ENCODE data around the gene DAB2IP.

The DAB2IP gene

DNA sequence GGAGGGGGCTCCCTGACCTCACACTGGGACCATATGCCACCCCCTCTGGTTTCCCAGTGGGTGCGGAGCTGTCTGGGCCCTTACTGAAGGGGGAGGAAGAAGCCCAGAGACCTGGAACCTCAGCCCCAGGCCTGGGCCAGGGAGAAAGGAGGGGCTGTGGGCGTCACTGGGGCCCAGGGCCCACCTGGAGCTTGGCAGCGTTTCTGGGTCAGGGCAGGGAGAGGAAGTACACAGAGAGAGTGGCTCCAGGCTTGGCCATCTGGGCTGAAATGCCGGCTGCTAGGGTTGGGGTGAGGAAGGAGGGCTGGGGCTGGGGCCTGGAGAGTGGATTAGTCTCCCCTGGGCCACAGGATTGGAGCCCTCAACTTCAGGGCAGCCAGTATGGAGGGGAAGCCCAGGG is 6.4 kb upstream of the DAB2IP start:
- no peak for DNase-seq (ENCODE audit: low read depth in 2 of 2)

DNA sequence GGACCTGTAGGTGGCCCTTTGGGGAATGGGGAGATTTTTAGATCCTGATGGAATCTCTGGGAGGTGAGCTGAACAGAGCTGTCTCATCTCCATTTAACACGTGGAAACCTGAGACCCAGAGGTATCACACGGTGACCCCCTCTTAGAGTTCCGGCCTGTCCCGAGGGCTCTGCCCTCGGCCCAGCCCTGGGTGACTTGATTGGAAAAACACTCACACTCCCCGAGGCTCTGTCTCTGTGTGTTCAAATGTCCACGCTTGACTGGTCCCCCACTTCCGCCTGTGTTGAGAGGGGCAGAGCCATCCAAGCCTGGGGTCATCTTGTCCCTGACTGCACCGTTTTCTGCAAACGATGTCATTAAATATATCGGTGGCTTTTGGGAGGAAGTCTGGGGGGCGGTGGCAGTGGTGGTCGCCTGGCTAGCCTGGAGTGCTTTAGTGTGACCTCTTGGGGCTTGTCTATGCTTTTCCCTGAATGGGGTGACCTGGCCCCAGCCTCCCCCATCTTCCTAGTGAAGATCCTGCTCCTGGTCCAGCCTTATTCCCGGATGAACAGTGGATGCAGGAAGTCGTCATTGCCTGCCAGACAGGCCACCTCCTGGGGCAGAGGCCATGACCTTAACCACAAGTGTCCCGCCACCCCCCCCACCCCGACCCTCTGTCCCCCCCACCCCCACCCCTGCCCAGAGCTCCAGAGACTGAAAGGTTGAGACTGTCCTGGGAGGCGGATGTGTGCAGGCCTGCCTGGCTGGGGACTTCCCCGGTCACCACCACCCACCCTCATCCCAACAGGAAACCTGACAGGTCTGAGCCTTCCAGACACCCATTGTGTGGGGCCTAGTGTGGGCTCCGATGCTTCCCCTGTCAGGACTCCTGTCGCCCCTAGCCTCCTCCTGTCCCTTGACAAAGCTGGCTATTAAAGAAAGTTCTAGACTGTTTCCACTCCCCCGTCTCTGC is 5.3 kb upstream of the DAB2IP start:
- DNase-seq (ENCODE audit: low read depth in 2 of 2): no peak

DNA sequence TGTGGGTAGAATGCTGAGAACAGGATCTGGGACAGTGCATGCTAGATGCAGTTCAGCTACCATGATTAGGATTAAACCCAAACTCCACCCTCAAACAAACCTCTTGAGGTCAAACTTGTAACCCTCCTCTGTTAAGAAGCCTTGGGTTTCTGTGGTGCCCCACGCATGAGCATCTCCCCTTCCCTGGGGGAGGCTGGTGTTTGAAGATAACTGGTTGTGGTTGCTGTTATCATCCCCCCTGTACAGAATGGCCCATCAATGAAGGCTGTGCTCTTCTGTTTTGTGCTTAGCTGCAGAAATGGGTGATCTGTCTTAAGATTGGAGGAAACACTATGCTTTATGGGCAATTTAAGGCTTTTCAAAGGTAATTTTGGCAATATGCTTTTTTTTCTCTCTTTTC is 4.4 kb upstream of the DAB2IP start:
- no peak for DNase-seq (ENCODE audit: low read depth in 2 of 2)

DNA sequence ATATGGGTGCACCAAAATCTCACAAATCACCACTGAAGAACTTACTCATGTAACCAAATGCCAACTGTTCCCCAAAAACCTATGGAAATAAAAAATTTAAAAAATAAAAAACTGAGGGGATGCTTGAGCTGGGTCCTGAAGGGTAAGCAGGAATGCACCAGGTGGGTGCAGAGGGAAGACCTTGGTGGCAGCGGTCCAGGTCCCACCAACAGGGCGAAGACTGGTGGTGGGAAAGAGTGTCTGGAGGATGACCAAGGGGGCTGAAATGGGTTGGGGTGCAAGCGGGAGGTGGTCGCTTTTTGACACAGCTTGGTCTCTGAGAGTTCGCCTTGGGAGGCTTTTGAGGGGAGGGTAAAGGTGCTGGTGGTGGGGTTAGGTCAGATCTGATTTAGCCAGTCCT is 3.3 kb upstream of the DAB2IP start:
- no peak for DNase-seq (ENCODE audit: low read depth in 2 of 2)

DNA sequence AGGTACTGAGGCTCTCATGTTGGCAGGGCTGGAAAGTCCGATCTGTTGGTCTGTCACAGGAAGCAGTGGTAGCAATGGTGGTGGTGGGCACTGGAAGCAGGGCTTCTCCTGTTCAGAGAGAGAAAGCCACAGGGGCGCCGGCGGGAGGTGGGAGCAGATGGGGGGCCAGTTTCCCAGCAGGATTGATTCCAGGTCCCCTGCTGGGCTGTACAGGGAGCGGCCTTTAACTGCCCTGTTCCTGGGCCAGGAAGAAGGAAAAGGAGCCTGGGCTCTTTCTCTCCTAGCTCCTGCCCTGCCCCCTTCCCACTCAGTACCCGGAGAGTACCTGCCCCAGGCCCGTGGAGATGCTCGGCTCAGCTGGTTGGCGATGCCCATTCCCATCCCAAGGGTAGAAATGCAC is 2.6 kb upstream of the DAB2IP start:
- no peak for DNase-seq (ENCODE audit: low read depth in 2 of 2)

DNA sequence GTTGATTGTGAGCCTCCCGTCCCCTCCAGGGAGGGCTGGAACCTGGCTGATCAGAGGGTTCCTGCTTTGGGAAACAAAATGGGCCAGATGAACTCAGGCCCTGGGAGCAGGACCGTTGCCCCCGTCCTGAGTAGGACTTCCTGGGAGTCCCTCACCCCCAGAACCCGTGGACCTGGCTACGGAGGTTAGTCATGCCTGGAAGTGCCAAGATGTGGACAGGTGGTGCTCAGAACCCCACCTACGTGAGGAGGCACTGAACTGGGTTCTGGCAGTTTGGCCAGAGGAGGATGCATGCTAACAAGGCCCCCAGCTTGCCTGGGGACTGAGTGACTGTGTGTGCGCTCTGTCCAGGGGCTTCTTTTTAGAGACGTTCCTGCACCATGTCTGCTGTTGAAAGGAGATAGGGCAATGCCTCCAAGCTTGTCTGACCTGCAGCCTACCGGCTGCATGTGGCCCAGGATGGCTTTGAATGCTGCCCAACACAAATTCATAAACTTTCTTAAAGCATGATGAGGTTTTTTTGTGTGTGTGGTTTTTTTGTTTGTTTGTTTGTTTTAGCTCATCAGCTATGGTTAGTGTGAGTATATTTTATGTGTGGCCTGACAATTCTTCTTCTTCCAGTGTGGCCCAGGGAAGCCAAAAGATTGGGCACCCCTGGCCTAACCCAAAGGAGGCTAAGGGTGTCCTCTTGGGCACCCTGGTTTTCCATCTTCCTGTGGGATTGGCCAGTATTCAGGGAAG is 1.8 kb upstream of the DAB2IP start:
- no peak for DNase-seq (ENCODE audit: low read depth in 2 of 2)

DNA sequence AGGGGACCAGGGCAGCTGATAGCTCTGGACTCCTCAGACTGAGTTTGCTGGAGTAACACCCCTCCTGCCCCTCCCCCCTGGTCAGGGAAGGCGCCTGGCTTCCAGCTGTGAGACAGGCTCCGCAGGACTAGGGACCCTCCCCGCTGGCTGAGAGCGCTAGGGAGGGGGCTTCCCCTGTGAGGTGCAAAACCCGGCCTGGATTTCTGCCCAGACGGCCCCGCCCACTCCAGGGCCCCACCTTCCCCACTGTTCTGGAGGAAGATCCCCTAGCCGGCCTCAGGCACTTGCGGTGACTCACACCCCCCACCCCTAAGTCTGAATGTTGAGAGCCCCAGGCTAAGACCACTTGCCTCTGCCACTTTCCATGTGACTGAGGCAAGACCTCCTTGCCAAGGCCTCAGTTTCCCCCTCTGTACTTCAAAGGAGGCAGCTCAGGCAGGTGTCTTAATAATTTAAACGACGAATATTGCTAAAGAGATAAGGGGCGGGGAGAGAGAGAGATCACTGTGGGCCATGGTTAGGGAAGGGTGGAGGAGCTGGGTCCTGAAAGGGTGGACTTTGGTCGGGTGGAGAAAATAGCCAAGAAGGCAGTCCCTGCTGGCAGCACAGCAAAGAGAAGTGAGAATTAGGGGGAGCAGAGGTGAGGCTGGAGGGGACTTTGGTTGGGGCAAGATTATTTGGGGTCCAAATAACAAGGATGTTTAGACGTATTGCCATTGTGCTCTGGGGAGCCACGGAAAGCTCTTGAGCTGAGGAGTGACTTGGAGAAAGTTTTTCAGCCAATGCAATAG is 1.0 kb upstream of the DAB2IP start:
- DNase-seq (ENCODE audit: low read depth in 2 of 2): peak; percentile 7 to 10

DNA sequence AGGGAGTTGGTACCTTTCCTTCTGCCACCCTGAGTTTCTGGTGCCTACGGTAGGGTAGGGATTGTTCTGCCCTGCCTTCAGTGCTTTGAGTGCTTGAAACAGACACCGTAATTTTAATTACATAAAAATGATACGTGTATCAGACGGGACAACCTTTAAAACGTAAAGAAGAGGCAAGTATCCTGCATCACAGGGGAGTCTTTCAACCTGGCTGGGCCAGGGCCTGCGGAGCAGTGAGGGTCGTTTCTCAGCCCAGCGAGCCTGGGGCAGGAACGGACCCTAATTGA is 483 bp upstream of the DAB2IP start:
- DNase-seq (ENCODE audit: low read depth in 2 of 2): no peak

DNA sequence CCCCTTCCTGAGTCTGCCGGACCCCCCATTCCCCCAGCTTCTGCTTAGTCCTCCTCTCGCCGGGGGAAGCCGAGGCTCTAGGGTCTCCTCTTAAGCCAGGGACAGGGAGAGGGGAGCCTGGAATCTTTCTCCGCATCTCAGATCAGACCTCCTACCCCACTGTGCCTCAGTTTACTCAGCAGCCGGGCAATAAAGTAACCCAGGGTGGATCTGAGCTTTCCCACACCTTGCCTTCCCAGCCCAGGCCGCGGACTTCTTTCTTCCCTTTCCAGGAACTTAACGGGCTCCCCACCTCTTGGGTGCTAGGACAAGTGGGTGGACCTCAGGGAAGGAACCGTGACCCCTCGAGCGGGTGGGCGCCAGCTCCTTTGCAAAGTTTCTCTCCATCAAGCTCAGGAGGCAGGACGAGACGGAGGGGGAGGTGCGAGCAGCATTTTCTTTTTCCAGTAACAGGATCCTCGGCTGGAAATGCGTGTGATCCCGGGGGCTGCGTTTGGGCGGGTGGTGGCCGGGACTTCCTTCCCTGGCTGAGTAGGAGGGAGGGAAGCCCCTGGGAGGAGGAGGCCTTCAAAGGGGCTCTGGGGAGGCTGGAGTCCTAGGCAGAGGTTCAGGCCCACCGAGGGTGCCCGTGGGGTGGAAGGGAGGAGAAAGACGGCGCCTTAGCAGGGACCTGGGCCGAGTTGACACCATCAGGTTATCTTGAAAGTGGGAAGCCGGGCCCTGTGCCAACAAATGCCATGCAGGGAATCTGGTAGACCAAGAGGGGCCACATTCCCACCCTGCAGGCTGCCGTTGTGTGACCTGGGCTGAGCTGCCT is 795 bp downstream of the DAB2IP start:
- DNase-seq (ENCODE audit: low read depth in 2 of 2): no peak

DNA sequence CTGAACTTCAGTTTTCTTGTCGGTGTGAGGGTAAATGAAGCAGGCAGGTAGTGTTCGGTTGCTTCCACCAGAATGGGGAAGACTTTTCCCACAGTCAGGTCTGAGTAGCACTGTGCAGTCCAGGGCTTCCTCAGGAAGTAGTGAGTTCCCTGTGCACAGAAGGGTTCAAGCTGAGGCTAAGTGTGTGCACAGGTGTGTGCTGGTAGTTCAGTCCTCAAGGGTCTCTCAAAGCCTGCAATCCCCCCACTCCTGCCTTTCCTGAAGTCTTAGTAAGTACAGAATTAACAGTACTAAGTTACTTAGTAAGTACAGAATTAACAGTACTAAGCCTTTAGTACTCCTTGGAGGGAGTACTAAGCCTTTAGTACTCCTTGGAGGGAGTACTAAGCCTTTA is 1.4 kb downstream of the DAB2IP start:
- no peak for DNase-seq (ENCODE audit: low read depth in 2 of 2)

DNA sequence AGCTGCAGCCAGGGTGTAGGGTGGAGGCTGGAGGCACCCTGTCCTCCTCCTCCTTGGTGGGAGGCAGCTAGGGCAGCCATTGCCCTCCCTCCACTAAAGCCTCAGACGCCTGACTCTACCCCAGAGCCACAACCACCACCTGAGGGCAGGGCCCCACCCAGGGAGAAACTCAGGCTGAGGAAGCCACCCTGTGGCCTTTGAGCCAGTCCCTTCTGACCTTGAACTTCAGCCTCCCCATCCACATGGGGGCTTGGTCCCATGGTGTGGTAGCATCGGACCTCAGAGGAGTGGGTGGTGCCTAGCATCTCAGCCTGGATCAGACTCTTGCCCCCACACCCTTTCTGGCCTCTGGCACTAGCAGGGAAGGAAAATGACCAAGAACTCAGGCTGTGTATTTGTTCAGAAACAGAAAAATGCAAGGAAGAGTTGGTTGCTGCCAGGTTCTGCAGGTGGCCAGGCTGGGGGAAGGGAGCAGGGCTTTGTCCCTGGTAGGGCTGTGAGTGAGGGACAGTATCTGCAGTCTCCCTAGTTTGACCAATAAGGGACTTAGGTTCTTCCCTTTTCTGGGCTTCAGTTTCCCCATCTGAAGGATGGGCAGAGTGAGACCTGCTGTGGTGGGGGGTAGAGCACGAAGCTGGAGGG is 3.2 kb downstream of the DAB2IP start:
- no peak for DNase-seq (ENCODE audit: low read depth in 2 of 2)

DNA sequence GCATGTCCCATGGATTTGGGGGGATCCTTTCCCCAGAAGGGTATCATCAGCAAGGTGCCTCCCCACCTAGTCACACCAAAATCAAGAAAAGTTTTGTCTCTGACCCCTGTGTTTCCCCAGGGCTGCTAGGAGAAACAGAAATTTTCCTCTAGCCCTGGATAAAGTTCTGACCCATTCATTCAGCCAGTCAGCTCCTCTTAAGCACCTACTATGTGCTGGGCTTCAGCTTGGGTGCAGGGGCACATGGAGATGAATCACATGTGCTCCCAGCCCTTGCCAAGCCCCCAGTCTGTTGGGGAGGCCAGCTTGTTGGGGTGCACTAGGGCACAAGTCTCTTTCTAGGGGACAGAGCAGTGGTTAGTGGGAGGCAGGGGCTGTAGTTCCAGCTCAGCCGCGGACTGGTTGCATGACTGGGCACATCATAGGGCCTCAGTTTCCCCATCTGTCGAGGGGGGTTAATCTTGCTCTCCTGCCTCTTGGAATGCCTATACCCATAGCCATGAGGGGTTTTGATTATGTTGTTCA is 3.9 kb downstream of the DAB2IP start:
- no peak for DNase-seq (ENCODE audit: low read depth in 2 of 2)

DNA sequence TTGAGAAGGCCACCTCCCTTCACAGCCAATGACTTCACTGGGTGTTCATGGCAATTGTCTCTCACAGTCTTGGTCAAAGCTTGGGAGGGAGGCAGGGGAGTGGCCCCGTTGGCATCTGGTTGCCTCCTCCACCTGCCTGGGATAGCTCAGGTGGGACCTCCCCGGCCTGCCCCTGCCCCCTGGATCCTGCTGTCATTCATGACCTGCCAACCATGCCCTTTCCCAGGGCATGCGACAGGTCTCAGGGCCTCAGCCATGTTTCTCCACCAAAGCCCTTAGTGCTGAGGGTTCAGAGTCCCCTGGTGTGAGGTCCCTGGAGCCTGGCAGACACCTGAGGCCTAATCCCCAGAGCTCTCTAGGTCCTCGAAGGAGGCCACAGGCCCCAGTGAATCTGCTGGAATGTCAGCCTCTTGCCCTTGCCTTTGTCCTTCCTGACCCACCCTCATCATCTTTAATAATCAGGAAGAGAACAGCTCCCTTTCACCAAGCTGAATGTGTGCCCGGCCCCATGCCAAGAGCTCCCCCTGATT is 5.6 kb downstream of the DAB2IP start:
- no peak for DNase-seq (ENCODE audit: low read depth in 2 of 2)

DNA sequence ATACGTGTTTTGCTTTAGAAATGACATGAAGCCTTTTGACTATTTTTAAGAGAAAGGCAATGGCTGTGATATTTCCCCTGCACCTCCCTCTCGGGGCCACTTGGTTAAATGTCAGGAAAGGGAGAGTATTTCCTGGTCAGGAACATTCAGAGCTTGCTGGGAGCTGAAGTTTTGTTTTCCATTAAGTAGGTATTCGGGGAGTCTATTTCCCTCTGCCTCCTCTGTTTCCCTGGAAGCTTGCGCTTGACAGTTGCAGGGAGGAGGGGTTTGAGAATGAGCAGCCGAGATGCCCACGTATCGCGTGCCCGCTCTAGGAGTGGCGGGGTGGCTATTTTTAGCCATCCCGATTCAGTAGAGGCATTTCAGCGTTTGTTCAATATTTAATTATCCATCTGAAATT is 6.7 kb downstream of the DAB2IP start:
- no peak for DNase-seq (ENCODE audit: low read depth in 2 of 2)

DNA sequence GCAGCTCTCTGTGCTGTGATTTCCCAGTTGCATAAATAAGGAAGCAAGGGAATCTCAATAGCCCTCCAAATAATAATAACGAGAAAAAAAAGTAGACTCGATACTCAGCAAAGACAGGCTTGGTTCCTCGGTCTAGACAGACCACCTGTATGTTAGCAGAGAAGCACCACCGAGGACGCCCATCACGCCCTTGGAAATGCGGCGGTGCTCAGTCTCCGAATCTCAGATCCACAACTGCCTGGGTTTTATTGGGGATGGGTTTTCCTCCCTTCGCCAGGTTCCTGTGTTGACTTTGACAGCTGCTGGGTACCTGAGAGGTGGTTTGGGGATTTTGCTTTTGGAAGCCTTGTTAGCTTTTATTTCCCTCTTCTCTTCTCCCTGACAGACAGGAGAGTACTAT is 7.2 kb downstream of the DAB2IP start:
- no peak for DNase-seq (ENCODE audit: low read depth in 2 of 2)

DNA sequence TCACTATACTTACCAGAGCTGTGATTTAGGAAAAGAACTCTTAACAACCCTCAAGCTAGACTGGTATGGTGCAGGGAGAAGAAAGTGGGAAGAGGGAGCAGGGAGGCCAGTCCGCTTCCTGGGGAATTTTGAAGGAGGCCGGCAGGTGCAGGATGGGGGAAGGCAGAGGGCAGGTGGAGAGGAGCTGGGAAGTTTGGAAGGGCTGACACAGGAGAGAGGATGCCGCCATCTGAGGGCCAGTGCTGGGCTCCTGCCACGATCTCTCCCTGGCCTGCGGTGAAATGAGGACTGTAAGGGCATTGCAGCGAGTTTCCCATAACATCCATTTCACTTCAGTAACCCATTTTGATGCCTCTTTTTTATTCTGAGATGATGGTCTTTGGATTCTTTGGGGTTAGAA is 8.9 kb downstream of the DAB2IP start:
- DNase-seq (ENCODE audit: low read depth in 2 of 2): no peak

DNA sequence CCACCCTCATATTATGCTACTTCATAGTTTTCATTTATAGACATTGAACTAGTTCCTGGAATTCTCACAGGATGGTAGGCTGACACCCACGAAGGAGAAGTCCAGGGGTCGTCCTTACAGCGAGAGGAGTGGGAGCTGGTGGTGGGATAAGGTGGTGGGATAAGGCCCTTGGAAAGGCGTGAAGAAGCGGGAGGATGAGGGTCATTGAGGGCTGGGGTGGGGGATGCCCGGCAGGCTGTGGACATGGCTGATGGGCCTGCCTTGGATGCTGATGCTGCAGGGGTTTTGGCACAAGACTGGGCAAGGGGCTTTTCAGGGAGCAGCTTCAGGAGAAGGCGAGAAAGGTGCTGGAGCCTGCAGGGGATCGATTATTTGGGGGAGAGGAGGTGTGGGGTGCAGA is 9.4 kb downstream of the DAB2IP start:
- DNase-seq (ENCODE audit: low read depth in 2 of 2): no peak

DNA sequence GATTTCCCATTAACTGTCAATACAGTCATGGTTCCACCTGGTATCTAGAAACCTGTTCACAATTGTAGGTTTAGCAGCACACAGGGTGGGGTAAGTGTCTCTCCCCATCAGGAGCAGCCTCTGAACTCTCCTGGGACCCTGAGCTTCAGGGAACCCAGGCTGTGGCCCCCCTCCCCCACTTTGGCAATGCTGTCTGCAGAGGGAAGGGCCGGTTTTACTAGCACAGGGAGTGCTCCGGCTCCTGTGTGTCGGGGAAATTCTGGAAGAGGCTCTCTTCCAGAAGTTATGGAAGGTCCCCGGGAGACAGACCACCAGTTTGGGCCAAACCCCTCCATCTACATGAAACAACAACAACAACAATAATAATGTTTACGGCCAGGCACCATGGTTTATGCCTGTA is 9.9 kb downstream of the DAB2IP start:
- no peak for DNase-seq (ENCODE audit: low read depth in 2 of 2)

DNA sequence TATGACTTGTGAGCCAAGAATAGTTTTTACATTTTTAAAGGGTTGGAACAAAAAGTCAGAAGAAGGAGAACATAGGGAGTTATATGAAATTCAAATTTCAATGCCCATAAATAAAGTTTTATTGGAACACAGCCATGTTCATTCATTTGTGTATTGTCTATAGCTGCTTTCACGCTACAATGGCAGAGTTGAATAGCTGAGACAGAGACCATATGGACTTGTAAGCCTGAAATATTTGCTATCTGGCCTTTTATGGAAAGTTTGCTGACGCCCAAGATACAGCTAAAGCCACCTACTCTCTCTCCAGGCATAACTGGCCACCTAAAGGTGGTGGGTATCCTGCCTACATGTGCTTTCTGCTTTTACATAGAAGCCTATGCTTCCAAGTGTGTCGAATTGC is 10.9 kb downstream of the DAB2IP start:
- DNase-seq (ENCODE audit: low read depth in 2 of 2): no peak

DNA sequence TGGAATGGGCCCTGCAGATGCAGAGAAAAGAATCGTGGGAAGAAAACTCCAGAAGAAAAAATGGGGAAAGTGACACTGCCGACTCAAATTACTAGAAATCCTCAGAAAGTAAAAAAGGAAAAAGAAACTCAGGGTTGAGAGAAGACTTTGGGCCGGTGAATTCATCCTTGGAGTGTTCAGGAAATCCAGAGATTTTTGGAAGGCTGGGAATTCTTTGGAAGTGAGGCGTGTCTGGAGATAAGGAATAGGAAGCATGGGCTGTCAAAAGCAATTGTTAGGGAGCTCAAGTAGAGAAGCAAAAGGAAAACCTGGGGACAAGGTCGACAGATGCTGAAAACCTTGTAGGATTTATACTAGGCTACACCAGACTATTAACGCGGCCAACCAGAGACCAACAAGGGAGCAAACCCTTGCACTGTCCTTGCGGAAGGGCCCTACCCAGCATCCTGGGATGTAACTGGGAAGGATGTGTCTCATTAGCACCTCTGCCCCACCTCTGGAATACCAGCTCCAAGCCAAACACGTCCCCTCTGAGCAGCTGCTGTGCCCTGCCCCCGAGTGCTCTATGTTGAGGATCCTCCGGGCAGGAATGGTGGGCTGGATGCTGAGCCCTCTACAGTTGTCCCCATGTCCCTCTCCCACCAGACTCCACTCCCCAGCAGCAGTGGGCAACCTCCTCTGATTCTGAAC is 11.6 kb downstream of the DAB2IP start:
- no peak for DNase-seq (ENCODE audit: low read depth in 2 of 2)

Data from stimulated activated CD4-positive, alpha-beta T cell treated with anti-CD3 and anti-CD28 coated beads, Interleukin-4, amount 100 ng/mL, for 48 hours (primary cell).